ENCODE measurements around the gene COQ9. TPM values are rescaled to one million over a fixed set of nuclear protein-coding genes. Genes with fewer than 3 reads are reported as not detected.

Gene COQ9
- total RNA-seq, 1 donor: 5.6 TPM

DNA sequence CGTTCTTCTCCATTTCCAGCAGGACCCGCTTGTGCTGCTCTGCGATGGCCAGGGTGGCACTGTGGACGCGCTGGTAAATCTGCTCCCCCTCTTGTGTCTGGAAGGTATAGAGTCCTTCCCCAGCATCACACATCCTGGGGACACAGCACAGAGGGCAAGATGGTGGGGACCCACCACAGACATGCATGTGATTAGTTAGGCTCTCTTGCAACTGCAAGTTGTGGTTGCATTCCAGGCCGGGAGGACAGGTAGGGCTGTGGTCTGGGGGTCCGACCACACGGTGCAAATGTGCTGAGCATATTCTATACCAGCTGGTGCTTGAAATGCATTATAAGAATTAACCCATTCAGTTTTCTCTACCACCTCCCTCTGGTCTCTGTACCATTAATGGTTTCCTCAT is 26.6 kb downstream of the COQ9 start:
- Histone ChIP-seq H3K4me1 (ENCODE audit: insufficient read depth, low read length) (peaks cover 32% of the 10 kb centered on the region), H3K4me3 (ENCODE audit: low read length) (no peak overlapping the region), H3K27me3 (ENCODE audit: insufficient read depth, low read length) (no peaks in the 10 kb centered on the region), H3K9me3 (ENCODE audit: low read depth, low read length) (no peaks in the 10 kb centered on the region)

DNA sequence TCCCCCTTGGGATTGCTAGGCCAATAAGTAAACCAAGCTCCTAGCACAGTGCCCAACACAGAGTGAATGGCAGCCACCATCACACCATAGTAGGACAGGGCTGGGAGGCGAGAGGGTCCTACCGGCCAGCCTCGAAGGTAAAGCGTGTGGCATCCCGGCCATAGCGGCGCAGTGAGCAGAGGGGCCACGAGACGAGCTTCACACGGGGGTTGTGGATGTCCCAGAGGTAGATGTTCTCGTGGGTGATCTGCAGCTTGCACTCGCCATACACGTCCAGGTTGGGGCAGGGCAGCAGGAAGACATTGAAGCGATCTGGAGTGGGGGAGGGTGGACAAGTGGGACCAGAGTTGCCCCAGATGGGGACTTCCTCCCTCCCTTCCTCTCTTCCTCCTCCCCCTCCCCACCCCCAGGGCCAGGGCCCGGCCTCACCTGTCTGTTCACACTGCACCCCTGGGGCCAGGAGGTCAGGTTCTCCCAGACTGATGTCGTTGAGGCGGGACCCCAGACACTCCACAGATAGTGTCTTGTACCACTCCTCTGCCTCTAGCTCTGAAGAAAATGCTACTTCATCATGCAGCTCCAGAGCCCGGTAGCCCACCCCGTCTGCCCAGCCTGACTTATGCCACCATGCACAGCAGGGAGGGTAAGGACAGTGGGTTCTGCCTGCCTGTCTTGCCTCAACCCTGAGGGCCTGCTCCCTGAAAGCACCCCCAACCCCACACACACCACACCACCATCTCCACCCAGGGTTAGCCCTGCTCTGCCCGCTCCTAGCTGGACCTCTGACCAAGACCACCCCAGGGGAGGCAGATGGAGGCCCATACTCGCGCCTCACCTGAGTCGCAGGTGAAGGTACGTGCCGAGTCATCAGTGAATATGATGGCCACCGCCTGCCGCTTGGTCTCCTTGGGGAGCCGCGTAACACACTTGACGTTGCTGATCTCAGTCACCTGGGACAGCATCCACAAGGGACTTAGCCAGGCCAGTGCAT is 27.7 kb downstream of the COQ9 start:
- peaks cover 38% of the 10 kb centered on the region for H3K4me1 ChIP-seq (ENCODE audit: insufficient read depth, low read length)
- H3K4me3 ChIP-seq (ENCODE audit: low read length): no peak overlapping the region
- H3K9me3 ChIP-seq (ENCODE audit: low read depth, low read length): no peaks in the 10 kb centered on the region
- no peaks in the 10 kb centered on the region for H3K27me3 ChIP-seq (ENCODE audit: insufficient read depth, low read length)

DNA sequence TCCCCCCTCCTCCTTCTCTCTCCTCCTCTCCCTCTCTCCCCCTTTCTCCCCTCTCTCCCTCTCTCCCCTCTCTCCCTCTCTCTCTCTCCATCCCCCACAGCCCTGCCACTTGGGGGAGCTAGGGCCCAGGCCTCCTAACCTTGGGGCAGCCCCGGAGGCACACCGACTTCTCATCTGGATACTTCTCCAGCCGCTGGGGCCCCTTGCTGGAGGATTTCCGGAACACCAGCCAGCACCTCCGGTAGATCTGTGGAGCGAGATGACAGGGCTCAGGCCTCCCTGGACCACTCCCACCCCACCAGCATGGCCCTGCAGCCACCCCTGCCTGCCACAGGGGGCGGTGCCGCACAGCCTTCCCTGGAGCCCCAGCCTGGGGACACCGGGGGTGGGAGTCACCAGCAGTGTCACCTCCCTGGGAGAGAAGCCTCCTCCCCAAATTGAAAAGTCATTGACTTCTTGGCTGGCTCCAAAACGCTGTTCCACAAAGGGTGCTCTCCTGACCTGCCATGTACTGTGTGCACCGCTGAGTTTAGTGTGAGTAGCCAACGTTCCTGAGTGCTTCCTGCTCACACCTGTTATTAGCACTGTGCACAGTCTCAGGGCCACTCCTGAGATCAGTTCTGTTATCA is 28.5 kb downstream of the COQ9 start:
- Histone ChIP-seq H3K9me3 (ENCODE audit: low read depth, low read length) (no peaks in the 10 kb centered on the region), H3K27me3 (ENCODE audit: insufficient read depth, low read length) (no peaks in the 10 kb centered on the region), H3K4me1 (ENCODE audit: insufficient read depth, low read length) (peaks cover 33% of the 10 kb centered on the region), H3K4me3 (ENCODE audit: low read length) (no peak overlapping the region)

DNA sequence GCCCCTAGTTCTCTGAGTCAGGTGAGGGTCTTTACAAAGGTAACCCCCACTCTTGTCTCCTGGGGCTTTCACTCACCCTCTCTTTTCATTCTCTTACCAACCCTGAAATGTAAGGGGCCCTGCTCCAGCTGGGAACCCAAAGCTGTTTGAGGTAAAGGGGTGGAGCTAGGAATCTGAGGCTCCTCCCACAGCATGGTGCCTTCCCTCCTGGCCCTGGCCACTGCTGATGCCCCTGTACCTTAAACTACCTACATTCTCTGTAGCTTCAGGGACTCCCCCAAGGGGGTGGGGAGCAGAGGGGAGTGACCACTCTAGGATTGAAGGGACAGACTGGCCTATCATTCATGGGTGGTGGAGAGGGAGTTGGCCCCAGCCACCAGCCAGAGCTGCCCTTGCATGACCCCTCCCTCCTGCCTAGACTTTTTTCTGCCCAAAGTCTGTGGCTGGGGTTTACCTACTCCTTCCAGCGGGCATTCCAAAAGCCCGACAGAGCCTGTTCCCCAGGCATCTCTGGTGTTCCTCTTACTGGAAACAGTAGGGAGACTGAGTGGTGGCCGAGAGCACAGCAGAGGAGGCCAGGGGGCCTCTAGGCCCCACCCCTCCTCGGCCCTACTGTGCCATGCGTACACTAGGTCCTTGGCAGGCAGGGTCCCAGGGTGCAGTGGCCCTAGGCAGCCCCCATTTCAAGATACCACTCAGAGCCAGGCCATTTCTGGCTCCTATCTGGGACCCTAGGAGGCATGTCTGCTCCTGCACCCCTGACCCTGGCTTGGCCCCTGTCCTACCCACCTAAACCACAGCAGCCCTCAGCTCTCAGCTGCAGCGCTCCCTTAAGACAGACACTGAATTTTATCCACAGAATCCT is 29.5 kb downstream of the COQ9 start:
- peaks cover 33% of the 10 kb centered on the region for H3K4me1 ChIP-seq (ENCODE audit: insufficient read depth, low read length)
- H3K27me3 ChIP-seq (ENCODE audit: insufficient read depth, low read length): no peaks in the 10 kb centered on the region

DNA sequence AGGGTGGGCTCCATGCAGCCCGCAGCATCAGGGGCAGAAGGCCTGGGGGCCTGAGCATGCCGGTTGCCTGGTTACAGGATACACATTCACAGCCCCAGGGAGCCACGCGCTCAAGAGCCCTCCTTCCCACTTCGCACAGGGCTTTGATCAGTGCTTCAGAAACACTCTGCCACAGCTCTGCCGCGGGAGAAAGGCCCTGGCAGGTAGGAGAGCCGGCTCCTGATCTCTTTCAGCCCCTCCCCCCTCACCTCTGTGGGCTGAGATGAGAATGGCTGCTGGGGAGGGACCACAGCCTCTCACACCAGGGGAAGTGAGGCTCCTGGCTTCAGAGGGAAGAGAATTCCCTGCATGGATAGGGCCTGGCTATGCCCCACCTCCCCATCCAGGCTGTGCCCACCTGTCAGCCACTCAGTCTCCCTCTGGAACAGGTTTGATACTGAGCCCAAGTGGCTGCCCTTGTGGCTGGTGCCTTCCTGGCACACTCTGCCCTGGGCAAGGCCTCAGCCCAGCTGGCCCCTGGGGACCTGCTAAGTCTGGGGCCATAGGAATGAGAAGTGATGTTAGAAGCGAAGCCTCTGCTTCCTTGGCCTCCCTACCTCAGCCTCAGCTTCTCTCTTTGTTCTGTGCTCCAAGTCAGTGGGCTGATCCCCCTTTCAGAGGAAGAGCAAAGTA is 30.4 kb downstream of the COQ9 start:
- peaks cover 27% of the 10 kb centered on the region for H3K4me1 ChIP-seq (ENCODE audit: insufficient read depth, low read length)
- H3K27me3 ChIP-seq (ENCODE audit: insufficient read depth, low read length): no peaks in the 10 kb centered on the region
- H3K9me3 ChIP-seq (ENCODE audit: low read depth, low read length): no peaks in the 10 kb centered on the region
- no peak overlapping the region for H3K4me3 ChIP-seq (ENCODE audit: low read length)

More for the DNA sequence above, 29.5 kb downstream of the COQ9 start:
- no peaks in the 10 kb centered on the region for H3K9me3 ChIP-seq (ENCODE audit: low read depth, low read length)
- no peak overlapping the region for H3K4me3 ChIP-seq (ENCODE audit: low read length)

DNA sequence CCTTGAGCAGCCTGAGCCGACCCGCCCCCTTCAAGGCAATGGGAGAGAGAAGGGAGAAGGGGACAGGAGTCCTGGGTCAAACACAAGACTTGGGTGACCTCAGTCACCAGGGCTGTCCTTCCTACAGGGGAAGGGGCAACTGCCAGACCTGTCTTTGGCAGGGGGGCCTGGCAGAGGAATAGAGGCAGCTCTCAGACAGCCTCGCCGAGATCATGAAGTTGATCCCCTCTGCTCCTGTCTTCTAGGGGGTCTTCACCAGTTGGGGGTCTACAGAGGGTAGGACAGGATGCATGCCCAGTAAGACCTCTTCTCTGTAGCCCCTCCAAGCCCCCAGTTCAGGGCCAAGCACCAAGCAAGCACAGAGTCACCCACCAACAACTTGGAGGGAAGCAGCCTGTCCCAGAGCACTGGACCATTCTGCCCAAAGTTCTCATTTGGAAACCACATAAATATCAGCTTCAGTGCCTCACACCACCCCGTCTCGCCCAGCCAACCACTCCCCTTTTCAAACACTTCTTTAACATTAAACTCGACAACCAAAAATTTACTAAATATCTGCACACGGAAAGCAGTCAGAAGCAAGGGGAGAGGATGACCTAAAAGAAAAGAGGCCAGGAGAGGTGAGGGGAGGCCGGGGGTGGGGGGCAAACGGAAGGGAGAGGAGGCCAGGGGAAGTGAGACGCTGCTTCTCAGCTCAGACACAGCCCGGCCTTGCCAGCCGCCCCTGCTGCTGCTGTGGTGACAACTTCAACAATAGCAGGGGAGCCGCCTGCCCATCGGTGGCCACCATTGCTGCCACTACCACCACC is 31.3 kb downstream of the COQ9 start:
- Histone ChIP-seq H3K4me3 (ENCODE audit: low read length) (no peak overlapping the region), H3K27me3 (ENCODE audit: insufficient read depth, low read length) (no peaks in the 10 kb centered on the region), H3K4me1 (ENCODE audit: insufficient read depth, low read length) (peaks cover 27% of the 10 kb centered on the region), H3K9me3 (ENCODE audit: low read depth, low read length) (no peaks in the 10 kb centered on the region)

DNA sequence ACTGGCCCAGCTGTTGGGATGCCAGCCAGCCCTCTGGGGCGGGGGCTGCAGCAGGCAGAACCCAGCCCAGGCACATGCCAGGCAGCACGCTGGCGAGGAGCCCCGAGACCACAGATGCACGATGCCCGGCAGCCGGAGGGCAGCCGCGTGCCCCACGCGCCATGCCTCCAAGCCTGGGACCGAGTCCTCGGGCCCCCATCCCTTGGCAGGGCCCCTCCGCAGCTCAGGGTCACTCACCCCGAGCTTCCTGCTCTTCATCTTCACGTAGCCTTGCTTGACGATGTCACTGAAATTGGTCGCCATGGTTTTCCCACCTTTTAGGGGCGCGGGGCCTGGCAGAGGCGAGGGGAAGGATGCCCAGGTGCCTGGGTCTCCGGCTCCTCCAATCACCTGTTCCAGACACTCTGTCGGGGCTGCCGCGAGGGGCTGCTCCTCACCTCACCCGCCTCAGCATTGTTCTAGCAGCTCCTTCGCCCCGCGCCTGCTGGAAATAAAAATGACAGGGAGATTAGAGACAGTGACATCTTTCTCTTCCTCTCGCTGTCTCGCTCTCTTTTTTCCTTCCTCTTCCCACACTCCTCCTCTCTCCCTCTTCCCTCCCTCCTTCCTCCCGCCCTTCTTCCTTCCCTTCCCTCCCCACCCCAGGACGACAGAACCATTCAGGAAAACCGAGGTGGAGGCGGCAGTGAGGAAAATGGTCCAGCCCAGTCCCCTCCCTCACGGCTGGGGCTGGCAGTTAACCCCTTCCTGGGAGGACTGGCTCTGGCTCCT is 32.1 kb downstream of the COQ9 start:
- peaks cover 27% of the 10 kb centered on the region for H3K4me1 ChIP-seq (ENCODE audit: insufficient read depth, low read length)
- no peak overlapping the region for H3K4me3 ChIP-seq (ENCODE audit: low read length)
- H3K27me3 ChIP-seq (ENCODE audit: insufficient read depth, low read length): no peaks in the 10 kb centered on the region
- no peaks in the 10 kb centered on the region for H3K9me3 ChIP-seq (ENCODE audit: low read depth, low read length)

DNA sequence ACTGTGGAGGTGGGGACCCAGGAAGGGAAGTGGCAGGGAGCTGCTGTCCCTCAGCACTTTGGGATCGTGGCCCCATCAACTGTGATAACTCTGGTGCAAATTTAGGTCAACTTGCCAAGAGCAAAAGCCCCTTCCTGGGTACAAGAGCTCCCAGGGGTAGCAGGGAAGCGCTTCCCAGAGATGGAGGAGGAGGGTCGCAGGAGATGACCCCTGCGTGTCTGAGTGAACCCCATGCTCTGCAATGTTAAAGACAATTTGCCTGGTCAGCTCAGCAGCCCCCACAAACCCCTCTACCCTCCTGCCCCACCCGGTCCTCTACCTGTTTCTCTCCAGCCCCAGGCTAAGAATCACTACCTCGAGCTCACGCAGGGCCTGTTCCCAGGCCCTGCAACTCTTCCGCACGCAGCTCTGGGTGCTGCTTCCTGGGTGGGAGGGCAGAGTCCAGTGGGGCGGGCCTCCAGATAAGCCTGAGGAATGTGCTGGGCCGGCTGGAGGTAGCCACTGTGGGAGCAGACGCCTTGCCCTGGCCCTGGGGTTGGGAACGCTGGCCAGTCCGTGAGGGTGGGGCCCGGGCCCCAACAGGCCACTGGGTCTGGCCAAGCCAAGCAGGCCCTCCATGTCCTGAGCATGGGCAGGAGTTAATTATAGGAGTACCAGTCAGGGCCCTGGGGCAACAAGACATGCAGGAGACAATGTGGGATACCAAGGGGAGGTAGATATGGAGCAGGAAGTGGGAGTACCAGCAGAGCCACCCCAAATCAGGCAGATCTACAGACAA is 32.9 kb downstream of the COQ9 start:
- Histone ChIP-seq H3K9me3 (ENCODE audit: low read depth, low read length) (no peaks in the 10 kb centered on the region), H3K4me3 (ENCODE audit: low read length) (no peak overlapping the region), H3K27me3 (ENCODE audit: insufficient read depth, low read length) (no peaks in the 10 kb centered on the region), H3K4me1 (ENCODE audit: insufficient read depth, low read length) (peaks cover 27% of the 10 kb centered on the region)

DNA sequence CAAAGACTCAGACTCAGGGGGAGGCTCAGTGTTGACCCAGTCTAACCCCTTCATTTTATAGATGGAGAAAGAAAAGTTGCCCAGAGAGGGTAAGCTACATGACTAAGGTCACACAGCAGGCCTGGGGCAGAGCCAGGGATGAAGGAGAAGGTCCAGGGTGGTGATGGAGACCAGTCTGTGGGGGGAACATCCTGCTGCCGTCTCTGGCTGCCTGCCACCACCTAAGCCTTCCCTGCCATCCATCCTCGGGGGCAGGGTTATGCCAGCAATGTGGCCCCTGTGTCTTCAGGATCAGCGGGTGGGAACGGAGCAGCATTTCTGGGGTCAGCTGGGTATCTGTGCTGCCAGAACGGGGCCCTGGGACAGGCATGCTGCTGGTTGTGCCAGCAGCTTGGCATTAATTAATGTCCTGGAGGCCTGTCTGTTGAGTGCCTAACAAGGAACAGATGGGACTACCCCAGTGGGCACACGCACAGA is 33.5 kb downstream of the COQ9 start:
- H3K4me3 ChIP-seq (ENCODE audit: low read length): no peak overlapping the region
- H3K4me1 ChIP-seq (ENCODE audit: insufficient read depth, low read length): peaks cover 31% of the 10 kb centered on the region
- no peaks in the 10 kb centered on the region for H3K9me3 ChIP-seq (ENCODE audit: low read depth, low read length)
- no peaks in the 10 kb centered on the region for H3K27me3 ChIP-seq (ENCODE audit: insufficient read depth, low read length)

DNA sequence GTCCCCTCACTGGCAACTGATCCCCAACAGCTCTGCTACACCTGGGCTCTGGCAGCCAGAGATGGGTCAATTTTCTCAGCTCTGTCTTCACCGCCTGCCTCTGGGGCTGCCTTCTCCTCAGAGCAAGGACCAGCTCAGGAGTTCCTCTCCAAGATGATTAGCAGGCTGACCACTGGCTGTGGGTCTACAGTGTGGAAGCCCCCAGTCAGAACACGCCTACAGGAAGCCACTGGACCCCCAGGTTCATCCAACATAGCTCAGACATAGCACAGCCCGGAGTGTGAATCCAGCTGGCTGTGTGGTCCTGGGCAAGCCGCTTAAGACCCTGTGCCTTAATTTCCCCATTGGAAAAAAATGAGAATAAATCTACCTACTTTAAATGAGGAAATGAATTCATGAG is 34.1 kb downstream of the COQ9 start:
- Histone ChIP-seq H3K4me3 (ENCODE audit: low read length) (no peak overlapping the region), H3K9me3 (ENCODE audit: low read depth, low read length) (no peaks in the 10 kb centered on the region), H3K4me1 (ENCODE audit: insufficient read depth, low read length) (peaks cover 28% of the 10 kb centered on the region), H3K27me3 (ENCODE audit: insufficient read depth, low read length) (no peaks in the 10 kb centered on the region)

DNA sequence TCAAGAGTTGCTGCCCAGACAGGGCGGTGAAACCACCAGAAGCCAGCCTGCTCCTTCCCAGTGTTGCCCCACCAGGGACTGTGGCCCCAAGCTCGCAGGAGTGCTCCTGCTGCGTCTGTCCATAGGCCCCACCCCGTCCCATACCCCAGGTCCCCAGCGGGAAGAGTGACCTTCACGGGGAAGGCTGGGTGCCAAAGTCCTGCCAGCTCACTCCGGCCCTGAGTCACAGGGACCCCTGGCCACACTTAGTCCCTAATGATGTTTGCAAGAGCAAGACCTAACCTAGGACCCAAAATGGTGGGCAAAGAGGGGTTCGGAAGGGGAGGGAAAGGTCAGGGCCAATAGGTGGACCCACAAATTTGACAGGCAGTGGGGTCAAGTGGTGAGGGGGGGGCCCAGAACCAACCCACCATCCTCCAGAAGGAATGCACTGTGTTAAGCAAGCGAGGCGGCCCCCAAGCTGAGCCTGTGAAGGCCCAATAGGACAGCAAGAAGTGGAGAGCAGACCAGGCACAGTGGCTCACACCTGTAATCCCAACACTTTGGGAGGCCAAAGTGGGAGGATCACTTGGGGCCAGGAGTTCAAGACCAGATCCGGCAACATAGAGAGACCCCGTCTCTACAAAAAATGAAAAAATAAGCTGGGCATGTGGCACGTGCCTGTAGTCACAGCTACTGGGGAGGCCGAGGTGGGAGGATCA is 35.7 kb downstream of the COQ9 start:
- Histone ChIP-seq H3K4me3 (ENCODE audit: low read length) (no peak overlapping the region), H3K9me3 (ENCODE audit: low read depth, low read length) (no peaks in the 10 kb centered on the region), H3K27me3 (ENCODE audit: insufficient read depth, low read length) (no peaks in the 10 kb centered on the region), H3K4me1 (ENCODE audit: insufficient read depth, low read length) (peaks cover 29% of the 10 kb centered on the region)
